ENCODE results near the gene PTPRG. TPM values are rescaled to one million over a fixed set of nuclear protein-coding genes. Genes with fewer than 3 reads are reported as not detected.

PTPRG gene
- polyA plus RNA-seq, 10 donors = 25.7 to 37.0 (median 33.0) TPM

- no peak for DNase-seq
Observed at GRCh38 chr3:62252438-62253157, 691.2 kb downstream of the PTPRG start.

- no peak for DNase-seq
Observed at GRCh38 chr3:62253971-62254370, 692.6 kb downstream of the PTPRG start.

- DNase-seq = no peak
Observed at GRCh38 chr3:62255758-62256157, 694.4 kb downstream of the PTPRG start.

- DNase-seq = no peak
Observed at GRCh38 chr3:62259924-62260323, 698.6 kb downstream of the PTPRG start.

GRCh38 chr3:62260655-62261054 lies 699.3 kb downstream of the PTPRG start:
- DNase-seq = no peak

- DNase-seq = no peak
Observed at GRCh38 chr3:62261121-62261520, 699.8 kb downstream of the PTPRG start.

GRCh38 chr3:62261736-62262135 lies 700.4 kb downstream of the PTPRG start:
- DNase-seq = no peak

- no peak for DNase-seq
Observed at GRCh38 chr3:62265528-62265927, 704.2 kb downstream of the PTPRG start.

- no peak for DNase-seq
Observed at GRCh38 chr3:62266668-62267283, 705.4 kb downstream of the PTPRG start.

- no peak for DNase-seq
Observed at GRCh38 chr3:62276658-62277180, 715.3 kb downstream of the PTPRG start.

GRCh38 chr3:62277450-62277849 lies 716.1 kb downstream of the PTPRG start:
- peak; percentile 23 to 53 (median 25) for DNase-seq

GRCh38 chr3:62277986-62278385 lies 716.6 kb downstream of the PTPRG start:
- peak in 1 of 3 donors; percentile 10 for DNase-seq

GRCh38 chr3:62281726-62282125 lies 720.4 kb downstream of the PTPRG start:
- DNase-seq = no peak

- no peak for DNase-seq
Observed at GRCh38 chr3:62284442-62284841, 723.1 kb downstream of the PTPRG start.

GRCh38 chr3:62287392-62287927 lies 726.1 kb downstream of the PTPRG start:
- no peak for DNase-seq

- DNase-seq = no peak
Observed at GRCh38 chr3:62289922-62290321, 728.6 kb downstream of the PTPRG start.

GRCh38 chr3:62293051-62293780 lies 731.8 kb downstream of the PTPRG start:
- no peak for DNase-seq

- no peak for DNase-seq
Observed at GRCh38 chr3:62295571-62295970, 734.2 kb downstream of the PTPRG start.

- DNase-seq = no peak
Observed at GRCh38 chr3:62300617-62301016, 739.2 kb downstream of the PTPRG start.

- no peak for DNase-seq
Observed at GRCh38 chr3:62312201-62312600, 750.8 kb downstream of the PTPRG start.

- no peak for DNase-seq
Observed at GRCh38 chr3:62316525-62316924, 755.2 kb downstream of the PTPRG start.

- DNase-seq = no peak
Observed at GRCh38 chr3:62318365-62318751, 757.0 kb downstream of the PTPRG start.
